Loucy (cell line): ENCODE measurements around the gene STARD10.

Source experiments
- EZH2phosphoT487 ChIP-seq: fragments of 200-600 bp; IDR thresholded peaks from 2 replicates; pipeline ENCODE4 v1.6.1; 2018; ENCODE audit warnings: antibody characterized with exemption, mild to moderate bottlenecking, moderate library complexity, borderline replicate concordance
- TF ChIP-seq, protein P1 (sequence below): fragments of 200-600 bp; sonication (generic); conservative IDR thresholded peaks from 2 replicates; pipeline ENCODE4 v1.5.1; 2014; ENCODE audit warnings: mild to moderate bottlenecking, antibody characterized with exemption, low read length

DNA sequence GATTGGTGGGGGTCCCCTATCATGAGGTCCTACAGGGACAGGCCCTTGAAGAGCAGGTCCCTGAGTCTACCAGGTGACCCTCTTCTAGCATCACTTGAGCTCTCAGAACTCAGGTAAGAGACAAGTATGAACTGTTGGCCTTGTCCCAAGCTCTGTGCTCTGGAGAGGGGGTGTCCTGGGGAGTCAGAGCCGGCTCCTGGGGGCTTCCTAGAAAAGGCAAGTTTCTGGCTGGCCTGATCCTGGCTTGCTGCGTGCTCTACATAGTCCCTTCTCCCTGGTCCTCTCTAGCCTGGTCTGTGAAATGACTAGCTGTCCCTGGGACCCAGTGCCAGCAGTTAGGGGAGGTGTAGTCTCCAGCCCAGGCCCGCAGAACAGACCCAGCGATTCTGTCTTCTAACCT, 31.8 kb upstream of the STARD10 start:
- TF ChIP-seq, protein P1, sequence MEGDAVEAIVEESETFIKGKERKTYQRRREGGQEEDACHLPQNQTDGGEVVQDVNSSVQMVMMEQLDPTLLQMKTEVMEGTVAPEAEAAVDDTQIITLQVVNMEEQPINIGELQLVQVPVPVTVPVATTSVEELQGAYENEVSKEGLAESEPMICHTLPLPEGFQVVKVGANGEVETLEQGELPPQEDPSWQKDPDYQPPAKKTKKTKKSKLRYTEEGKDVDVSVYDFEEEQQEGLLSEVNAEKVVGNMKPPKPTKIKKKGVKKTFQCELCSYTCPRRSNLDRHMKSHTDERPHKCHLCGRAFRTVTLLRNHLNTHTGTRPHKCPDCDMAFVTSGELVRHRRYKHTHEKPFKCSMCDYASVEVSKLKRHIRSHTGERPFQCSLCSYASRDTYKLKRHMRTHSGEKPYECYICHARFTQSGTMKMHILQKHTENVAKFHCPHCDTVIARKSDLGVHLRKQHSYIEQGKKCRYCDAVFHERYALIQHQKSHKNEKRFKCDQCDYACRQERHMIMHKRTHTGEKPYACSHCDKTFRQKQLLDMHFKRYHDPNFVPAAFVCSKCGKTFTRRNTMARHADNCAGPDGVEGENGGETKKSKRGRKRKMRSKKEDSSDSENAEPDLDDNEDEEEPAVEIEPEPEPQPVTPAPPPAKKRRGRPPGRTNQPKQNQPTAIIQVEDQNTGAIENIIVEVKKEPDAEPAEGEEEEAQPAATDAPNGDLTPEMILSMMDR: no peak
- TF ChIP-seq EZH2phosphoT487: no peak
